ENCODE data around the gene CLIC3. TPM values are rescaled to one million over a fixed set of nuclear protein-coding genes. Genes with fewer than 3 reads are reported as not detected.

CLIC3 gene
- total RNA-seq (2014; rRNA removed; shearing (Covaris generic)) (not detected in 2 replicates), total RNA-seq (2022) (not detected in 2 replicates), Bru-seq, nascent RNA (not detected), BruChase-seq, experiment 1, labeled RNA remaining after a 6-hour chase (not detected), BruChase-seq, experiment 2, labeled RNA remaining after a 2-hour chase (not detected)
- long read RNA-seq = 0 reads

- no TSS peak for BruUV-seq (replicated peaks)
- H3K27ac ChIP-seq (ENCODE audit: low read depth, low read length, poor library complexity, severe bottlenecking) = peak within 1 kb of the TSS; percentile 3
Measured at GRCh38 chr9:136996361-136997292, at the start of gene CLIC3. CLIC3 (minus strand) TSS chr9:136996568; CDS start chr9:136996543, 25 bp downstream.

GRCh38 chr9:137045294-137046087, 49.1 kb upstream of the CLIC3 start:
- H3K4me2 ChIP-seq (ENCODE audit: low read length) = peak overlapping the region; percentile 77
- H3K27ac ChIP-seq (ENCODE audit: low read depth, low read length, poor library complexity, severe bottlenecking) = no peak overlapping the region
- ChIA-PET POLR2A (interaction anchor here (0.5 kb wide), 1 partner anchor 588 kb away, joined by 4 read pairs; no protein-coding TSS in a partner anchor), CTCF (ENCODE audit: unreplicated experiment) (no interaction called here)
- peaks cover 4% of the 10 kb centered on the region for H3K4me1 ChIP-seq (ENCODE audit: insufficient read depth, low read length, poor library complexity, severe bottlenecking)
- H3K4me3 ChIP-seq (ENCODE audit: low read depth, low read length, poor library complexity, severe bottlenecking) = peak overlapping the region; percentile 57
- intact Hi-C loops (cut with micrococcal nuclease; ENCODE audit: unreplicated experiment) = loop anchor here (1.0 to 2.0 kb wide), 3 partner anchors 21 to 182 kb away; partner anchors contain the start of gene RNF224
- H4K20me1 ChIP-seq (ENCODE audit: insufficient read depth, low read length) = 0 out of 2 replicates have a peak, but pooled peaks cover 3% of the 10 kb centered on the region
- no peaks in the 10 kb centered on the region for H3K9me3 ChIP-seq (ENCODE audit: low read length)
- H3K79me2 ChIP-seq (ENCODE audit: insufficient read depth, low read depth, low read length) = no peaks in the 10 kb centered on the region
- no peak overlapping the region for H2AFZ ChIP-seq (ENCODE audit: low read length)
- no peaks in the 10 kb centered on the region for H3K9me2 ChIP-seq (ENCODE audit: insufficient read depth, low read length)
- H3K36me3 ChIP-seq (ENCODE audit: insufficient read depth, low read length) = no peaks in the 10 kb centered on the region
- DNase-seq (ENCODE audit: low spot score) = no peak
- 0 out of 2 replicates have a peak, but pooled peaks have one; percentile 69 for TF ChIP-seq EZH2phosphoT487 (IDR thresholded peaks at IDR 0.05; ENCODE audit: borderline replicate concordance, low read depth, low read length)
- TF ChIP-seq, protein P1, sequence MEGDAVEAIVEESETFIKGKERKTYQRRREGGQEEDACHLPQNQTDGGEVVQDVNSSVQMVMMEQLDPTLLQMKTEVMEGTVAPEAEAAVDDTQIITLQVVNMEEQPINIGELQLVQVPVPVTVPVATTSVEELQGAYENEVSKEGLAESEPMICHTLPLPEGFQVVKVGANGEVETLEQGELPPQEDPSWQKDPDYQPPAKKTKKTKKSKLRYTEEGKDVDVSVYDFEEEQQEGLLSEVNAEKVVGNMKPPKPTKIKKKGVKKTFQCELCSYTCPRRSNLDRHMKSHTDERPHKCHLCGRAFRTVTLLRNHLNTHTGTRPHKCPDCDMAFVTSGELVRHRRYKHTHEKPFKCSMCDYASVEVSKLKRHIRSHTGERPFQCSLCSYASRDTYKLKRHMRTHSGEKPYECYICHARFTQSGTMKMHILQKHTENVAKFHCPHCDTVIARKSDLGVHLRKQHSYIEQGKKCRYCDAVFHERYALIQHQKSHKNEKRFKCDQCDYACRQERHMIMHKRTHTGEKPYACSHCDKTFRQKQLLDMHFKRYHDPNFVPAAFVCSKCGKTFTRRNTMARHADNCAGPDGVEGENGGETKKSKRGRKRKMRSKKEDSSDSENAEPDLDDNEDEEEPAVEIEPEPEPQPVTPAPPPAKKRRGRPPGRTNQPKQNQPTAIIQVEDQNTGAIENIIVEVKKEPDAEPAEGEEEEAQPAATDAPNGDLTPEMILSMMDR (conservative IDR thresholded peaks at IDR 0.05; ENCODE audit: low read length) = no peak
- BruUV-seq (replicated peaks) = no TSS peak

More at GRCh38 chr9:136996361-136997292, at the start of gene CLIC3:
- no peaks in the 10 kb centered on the region for H4K20me1 ChIP-seq (ENCODE audit: insufficient read depth, low read length)
- CTCF ChIA-PET (ENCODE audit: unreplicated experiment) = interaction anchor here (0.6 kb wide), 1 partner anchor 44 kb away, joined by 3 read pairs; the partner anchor contains the start of gene LCN12
- H3K79me2 ChIP-seq (ENCODE audit: insufficient read depth, low read depth, low read length) = no peaks in the 10 kb centered on the region; the same call in 1 of the 2 replicates
- H3K4me3 ChIP-seq (ENCODE audit: low read depth, low read length, poor library complexity, severe bottlenecking) = no peak within 1 kb of the TSS
- POLR2A ChIA-PET = no interaction called here
- no peaks in the 10 kb centered on the region for H3K9me3 ChIP-seq (ENCODE audit: low read length)
- TF ChIP-seq EZH2phosphoT487 (IDR thresholded peaks at IDR 0.05; ENCODE audit: borderline replicate concordance, low read depth, low read length) = no peak
- TF ChIP-seq, protein P1 (conservative IDR thresholded peaks at IDR 0.05; ENCODE audit: low read length) = no peak
- H3K4me2 ChIP-seq (ENCODE audit: low read length) = peak within 1 kb of the TSS; percentile 33
- peaks cover 56% of the 10 kb centered on the region for H3K4me1 ChIP-seq (ENCODE audit: insufficient read depth, low read length, poor library complexity, severe bottlenecking)
- no peak within 1 kb of the TSS for H2AFZ ChIP-seq (ENCODE audit: low read length)
- DNase-seq (ENCODE audit: low spot score) = peak; percentile 37
- no peaks in the 10 kb centered on the region for H3K9me2 ChIP-seq (ENCODE audit: insufficient read depth, low read length)
- 0 out of 2 replicates have a peak, but pooled peaks cover 3% of the 10 kb centered on the region for H3K36me3 ChIP-seq (ENCODE audit: insufficient read depth, low read length)
- intact Hi-C loops (cut with micrococcal nuclease; ENCODE audit: unreplicated experiment) = no loop called here
